Activated naive CD8-positive, alpha-beta T cell treated with anti-CD3 and anti-CD28 coated beads, Interleukin-2, amount 10 ng/mL, durations not matched to agents 7 days and 5 days (primary cell): Measurements from ENCODE around the gene VIP. TPM values are rescaled to one million over a fixed set of nuclear protein-coding genes. Genes with fewer than 3 reads are reported as not detected.

Experiments
- ATAC-seq: fragments of 150-1000 bp; cut with Tn5 transposase; one replicate; pipeline ENCODE4 v1.10.0; 2021; ENCODE audit warnings: low read depth, moderate library complexity
- POLR2A ChIA-PET: fragments of 350-600 bp; sonication (Branson Sonifier 250); formaldehyde crosslinking; loops from one replicate; lab custom pipeline; 2021; ENCODE audit warnings: antibody characterized with exemption; lab: Charles Lee
- DNase-seq: peaks from one replicate; pipeline ENCODE4 v3.0.0; 2021
- H3K27ac Mint-ChIP-seq: one replicate; pipeline ENCODE4 v1.8.0; 2022; ENCODE audit warnings: mild to moderate bottlenecking, mixed read lengths
- H3K27me3 Mint-ChIP-seq: one replicate; pipeline ENCODE4 v1.8.0; 2022; ENCODE audit warnings: mild to moderate bottlenecking, moderate library complexity, mixed read lengths
- H3K36me3 Mint-ChIP-seq: one replicate; pipeline ENCODE4 v1.8.0; 2021; ENCODE audit warnings: mild to moderate bottlenecking, mixed read lengths
- H3K4me1 Mint-ChIP-seq: one replicate; pipeline ENCODE4 v1.8.0; 2021; ENCODE audit warnings: mixed read lengths
- H3K4me3 Mint-ChIP-seq: one replicate; pipeline ENCODE4 v1.8.0; 2022; ENCODE audit warnings: mild to moderate bottlenecking, moderate library complexity, mixed read lengths
- H3K9me3 Mint-ChIP-seq: one replicate; pipeline ENCODE4 v1.8.0; 2021; ENCODE audit warnings: mixed read lengths
- total RNA-seq, 2 experiments: library from RNA; stranded (reverse); gene quantifications; one replicate each; pipeline ENCODE4 v1.2.3, GENCODE V29; 2021

The VIP gene
- total RNA-seq, 2 experiments from 2014 or later, result not detected

DNA sequence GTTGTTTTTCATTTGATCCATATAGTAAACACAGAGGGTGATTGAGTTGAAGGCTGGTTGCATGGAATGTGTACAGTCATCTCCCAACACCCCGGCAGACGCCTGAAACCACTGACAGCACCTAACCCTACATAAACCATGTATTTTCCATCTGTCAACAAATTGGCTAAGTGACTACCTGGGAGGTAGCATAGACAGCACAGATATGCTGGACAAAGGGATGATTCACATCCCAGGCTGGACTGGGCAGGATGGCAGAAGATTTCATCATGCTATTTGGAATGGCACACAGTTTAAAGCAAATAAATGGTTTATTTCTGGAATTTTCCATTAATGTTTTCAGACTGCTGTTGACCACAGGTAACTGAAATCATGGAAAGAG lies 4.4 kb upstream of the VIP start:
- H3K36me3 Mint-ChIP-seq, result no peaks in the 10 kb centered on the region
- H3K27ac Mint-ChIP-seq, result no peak overlapping the region
- POLR2A ChIA-PET, result no interaction called here
- no peaks in the 10 kb centered on the region for H3K4me1 Mint-ChIP-seq
- H3K9me3 Mint-ChIP-seq, result no peaks in the 10 kb centered on the region
- no peak overlapping the region for H3K4me3 Mint-ChIP-seq
- no peak for DNase-seq
- no peaks in the 10 kb centered on the region for H3K27me3 Mint-ChIP-seq
- no peak for ATAC-seq

DNA sequence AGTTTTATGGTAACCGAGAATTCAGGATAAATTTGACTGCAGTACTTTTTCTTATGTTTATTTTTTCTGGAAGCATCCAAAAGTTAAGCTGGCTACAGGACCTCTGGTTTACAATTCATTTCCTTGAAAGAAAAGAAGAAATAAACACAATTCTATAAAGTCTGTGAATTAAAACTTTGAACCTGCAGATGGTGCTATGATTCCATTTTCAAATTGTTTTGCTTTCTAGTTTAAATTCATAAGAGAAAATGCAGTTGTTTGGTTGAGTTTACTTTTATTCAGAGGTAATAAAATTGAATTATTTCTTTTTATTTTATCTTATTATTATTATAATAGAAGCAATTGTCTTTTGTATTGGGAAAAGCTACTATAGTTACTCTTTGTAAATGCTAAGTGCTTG lies 1.8 kb upstream of the VIP start:
- Mint-ChIP-seq H3K27me3 (no peaks in the 10 kb centered on the region), H3K27ac (no peak overlapping the region), H3K4me1 (no peaks in the 10 kb centered on the region), H3K9me3 (no peaks in the 10 kb centered on the region), H3K4me3 (no peak overlapping the region), H3K36me3 (no peaks in the 10 kb centered on the region)
- DNase-seq, result no peak
- no peak for ATAC-seq
- POLR2A ChIA-PET, result no interaction called here

DNA sequence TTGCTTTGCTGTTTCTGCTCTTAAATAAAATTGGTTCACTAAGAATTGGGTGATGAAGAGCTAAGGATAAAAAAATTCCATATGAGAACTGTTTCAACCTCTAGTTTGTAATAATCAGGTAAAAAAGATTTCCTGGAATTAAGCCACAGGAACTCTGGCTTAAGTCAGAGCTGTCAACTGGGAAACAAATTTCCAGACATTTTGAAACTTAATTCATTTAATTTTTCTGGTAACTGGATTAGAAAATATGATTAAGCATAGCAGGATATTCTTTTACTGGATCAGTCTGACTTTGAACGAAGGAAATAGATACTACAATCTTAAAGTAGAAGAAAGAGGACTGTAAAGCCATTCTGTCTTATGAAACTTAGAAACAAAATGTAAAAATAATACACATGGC lies 1.3 kb upstream of the VIP start:
- DNase-seq (no peak), ATAC-seq (no peak)
- H3K9me3 Mint-ChIP-seq, result no peaks in the 10 kb centered on the region
- no peaks in the 10 kb centered on the region for H3K36me3 Mint-ChIP-seq
- no peaks in the 10 kb centered on the region for H3K27me3 Mint-ChIP-seq
- H3K4me3 Mint-ChIP-seq, result no peak overlapping the region
- POLR2A ChIA-PET, result no interaction called here
- no peak overlapping the region for H3K27ac Mint-ChIP-seq
- H3K4me1 Mint-ChIP-seq, result no peaks in the 10 kb centered on the region

DNA sequence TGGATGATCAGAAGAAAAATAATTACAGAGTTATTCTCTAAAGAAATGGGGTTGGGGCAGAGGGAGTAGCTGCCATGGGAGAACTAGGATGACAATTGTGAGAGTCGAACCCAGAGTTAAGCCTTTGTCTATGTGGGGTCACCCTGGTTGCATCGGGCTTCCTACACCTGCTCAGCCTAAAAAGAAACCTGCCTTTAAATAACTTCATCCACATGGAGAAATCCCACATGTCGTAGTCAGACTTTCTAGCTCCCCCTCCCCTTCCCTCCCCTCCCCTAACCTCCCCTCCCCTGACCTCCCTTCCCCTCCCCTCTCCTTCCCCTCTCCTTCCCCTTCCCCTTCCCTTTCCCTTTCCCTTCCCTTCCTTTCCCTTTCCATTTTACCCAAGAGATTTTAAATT lies 14.7 kb downstream of the VIP start:
- H3K36me3 Mint-ChIP-seq, result no peaks in the 10 kb centered on the region
- ATAC-seq (no peak), DNase-seq (no peak)
- H3K4me3 Mint-ChIP-seq, result no peak overlapping the region
- no peaks in the 10 kb centered on the region for H3K9me3 Mint-ChIP-seq
- H3K27me3 Mint-ChIP-seq, result no peaks in the 10 kb centered on the region
- no peak overlapping the region for H3K27ac Mint-ChIP-seq
- POLR2A ChIA-PET, result no interaction called here
- H3K4me1 Mint-ChIP-seq, result no peaks in the 10 kb centered on the region

DNA sequence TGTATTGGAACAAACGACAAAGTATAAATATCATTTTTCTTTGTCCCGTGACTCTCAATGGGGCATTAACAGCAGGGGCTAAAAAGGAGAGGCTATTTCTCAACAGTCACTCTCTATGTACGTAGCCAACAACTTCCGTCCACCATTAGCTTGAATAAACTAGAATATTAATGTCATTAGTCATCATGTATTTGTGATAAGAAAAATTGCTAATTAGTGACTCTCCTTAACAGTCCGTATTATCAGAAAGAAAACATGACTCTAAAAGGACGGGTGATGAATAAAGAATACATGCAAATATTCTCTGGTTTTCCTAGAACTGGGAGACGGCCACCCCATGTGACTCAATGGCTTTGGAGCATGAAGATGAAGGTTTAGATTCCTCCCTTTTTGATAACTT lies 18.6 kb downstream of the VIP start:
- no peaks in the 10 kb centered on the region for H3K9me3 Mint-ChIP-seq
- ATAC-seq (no peak), DNase-seq (no peak)
- H3K36me3 Mint-ChIP-seq, result no peaks in the 10 kb centered on the region
- no peak overlapping the region for H3K4me3 Mint-ChIP-seq
- no peaks in the 10 kb centered on the region for H3K4me1 Mint-ChIP-seq
- no peak overlapping the region for H3K27ac Mint-ChIP-seq
- POLR2A ChIA-PET, result no interaction called here
- H3K27me3 Mint-ChIP-seq, result no peaks in the 10 kb centered on the region

DNA sequence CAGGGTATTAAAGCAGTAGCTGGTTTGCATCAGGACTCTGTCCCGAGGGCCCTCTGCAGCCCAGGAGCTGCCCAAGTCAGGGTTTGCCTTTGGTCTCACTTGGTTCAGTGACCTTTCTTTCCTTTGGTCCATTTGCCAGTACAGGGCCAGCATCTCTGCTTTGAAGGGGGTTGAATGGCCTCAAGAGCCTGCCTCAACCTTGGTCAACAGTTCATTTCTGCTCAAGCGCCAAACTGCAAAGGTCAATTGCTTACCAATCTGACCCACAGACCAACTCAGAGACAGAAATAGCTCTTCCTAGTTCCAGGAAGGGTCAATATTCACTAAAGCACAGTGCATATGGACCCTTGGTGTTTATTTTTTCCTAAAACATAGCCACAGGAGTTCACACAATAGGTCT lies 19.4 kb downstream of the VIP start:
- H3K4me3 Mint-ChIP-seq, result no peak overlapping the region
- POLR2A ChIA-PET, result no interaction called here
- H3K27me3 Mint-ChIP-seq, result no peaks in the 10 kb centered on the region
- H3K9me3 Mint-ChIP-seq, result no peaks in the 10 kb centered on the region
- H3K27ac Mint-ChIP-seq, result no peak overlapping the region
- ATAC-seq (no peak), DNase-seq (no peak)
- H3K36me3 Mint-ChIP-seq, result no peaks in the 10 kb centered on the region
- no peaks in the 10 kb centered on the region for H3K4me1 Mint-ChIP-seq

DNA sequence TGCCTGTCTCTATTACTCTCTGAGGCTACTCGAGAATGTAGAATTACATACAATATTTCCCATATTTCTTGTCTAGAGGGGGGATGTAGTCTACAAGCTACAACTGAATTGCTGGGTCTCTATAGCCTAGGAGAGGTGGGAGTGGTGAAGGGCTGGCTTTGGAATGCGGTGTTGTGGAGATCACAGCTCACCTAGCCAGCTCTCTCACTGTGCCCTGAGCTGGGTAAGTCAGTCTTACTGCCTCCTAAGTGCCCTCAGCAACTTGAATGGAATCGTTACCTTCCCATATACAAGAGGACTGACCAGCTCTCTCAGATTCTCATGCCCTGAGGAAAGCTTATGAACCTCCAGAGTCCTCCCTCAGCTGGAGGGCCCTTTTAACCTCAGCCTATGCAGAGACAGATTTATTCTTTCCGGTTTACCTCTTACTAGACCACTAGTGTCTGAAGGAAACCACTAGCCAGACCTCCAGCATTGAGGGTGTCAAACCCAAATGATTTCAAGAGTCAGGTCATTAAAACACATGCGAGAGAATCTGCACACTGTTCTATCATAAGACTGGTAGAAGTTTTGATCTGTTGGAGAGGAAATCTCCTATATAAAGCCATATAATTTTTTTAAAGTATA lies 20.6 kb downstream of the VIP start:
- Mint-ChIP-seq H3K4me3 (no peak overlapping the region), H3K27me3 (no peaks in the 10 kb centered on the region), H3K27ac (no peak overlapping the region), H3K36me3 (no peaks in the 10 kb centered on the region), H3K4me1 (no peaks in the 10 kb centered on the region), H3K9me3 (no peaks in the 10 kb centered on the region)
- POLR2A ChIA-PET, result no interaction called here
- ATAC-seq (no peak), DNase-seq (no peak)

DNA sequence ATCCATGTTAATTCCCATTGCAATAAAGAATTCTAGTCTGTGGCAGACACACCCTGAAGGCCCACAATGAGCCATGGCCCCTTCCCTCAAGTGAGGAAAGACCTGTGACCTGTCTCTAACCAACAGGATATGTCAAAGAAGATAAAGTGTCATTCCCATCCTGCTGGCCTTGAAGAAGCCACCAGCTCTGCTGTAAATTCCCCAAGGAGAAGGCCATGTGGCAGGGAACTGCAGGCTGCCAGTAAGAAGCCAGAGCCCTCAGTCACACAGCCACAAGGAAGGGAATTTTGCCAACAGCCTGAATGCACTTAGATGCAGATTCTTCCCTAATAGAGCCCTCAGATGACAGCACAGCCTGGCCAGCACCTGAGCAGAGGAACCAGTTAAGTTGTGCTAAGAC lies 24.8 kb downstream of the VIP start:
- ATAC-seq (no peak), DNase-seq (no peak)
- H3K9me3 Mint-ChIP-seq, result no peaks in the 10 kb centered on the region
- no peaks in the 10 kb centered on the region for H3K4me1 Mint-ChIP-seq
- H3K27me3 Mint-ChIP-seq, result no peaks in the 10 kb centered on the region
- POLR2A ChIA-PET, result no interaction called here
- H3K27ac Mint-ChIP-seq, result no peak overlapping the region
- H3K36me3 Mint-ChIP-seq, result no peaks in the 10 kb centered on the region
- H3K4me3 Mint-ChIP-seq, result no peak overlapping the region

DNA sequence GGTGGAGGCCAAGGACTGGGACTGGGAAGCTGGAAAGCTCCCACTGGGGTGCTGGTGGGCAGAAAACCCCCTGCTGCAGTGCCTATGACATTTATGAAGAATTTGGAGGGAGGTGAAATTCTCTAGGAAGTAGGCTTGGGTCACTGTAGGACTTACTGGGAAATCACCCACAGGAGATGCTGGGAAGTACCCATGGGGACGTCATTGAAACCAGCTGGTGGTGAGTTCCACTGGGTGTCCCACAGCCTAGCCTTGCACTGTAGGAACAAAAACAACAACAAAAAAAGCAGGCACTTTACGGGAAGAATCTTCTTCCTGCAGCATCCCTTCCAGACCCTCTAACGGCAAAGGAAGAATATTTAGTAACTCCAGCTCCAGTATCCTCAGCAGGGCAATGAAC lies 26.2 kb downstream of the VIP start:
- DNase-seq (no peak), ATAC-seq (no peak)
- no peak overlapping the region for H3K27ac Mint-ChIP-seq
- POLR2A ChIA-PET, result no interaction called here
- no peaks in the 10 kb centered on the region for H3K4me1 Mint-ChIP-seq
- no peaks in the 10 kb centered on the region for H3K9me3 Mint-ChIP-seq
- H3K36me3 Mint-ChIP-seq, result no peaks in the 10 kb centered on the region
- no peaks in the 10 kb centered on the region for H3K27me3 Mint-ChIP-seq
- no peak overlapping the region for H3K4me3 Mint-ChIP-seq

DNA sequence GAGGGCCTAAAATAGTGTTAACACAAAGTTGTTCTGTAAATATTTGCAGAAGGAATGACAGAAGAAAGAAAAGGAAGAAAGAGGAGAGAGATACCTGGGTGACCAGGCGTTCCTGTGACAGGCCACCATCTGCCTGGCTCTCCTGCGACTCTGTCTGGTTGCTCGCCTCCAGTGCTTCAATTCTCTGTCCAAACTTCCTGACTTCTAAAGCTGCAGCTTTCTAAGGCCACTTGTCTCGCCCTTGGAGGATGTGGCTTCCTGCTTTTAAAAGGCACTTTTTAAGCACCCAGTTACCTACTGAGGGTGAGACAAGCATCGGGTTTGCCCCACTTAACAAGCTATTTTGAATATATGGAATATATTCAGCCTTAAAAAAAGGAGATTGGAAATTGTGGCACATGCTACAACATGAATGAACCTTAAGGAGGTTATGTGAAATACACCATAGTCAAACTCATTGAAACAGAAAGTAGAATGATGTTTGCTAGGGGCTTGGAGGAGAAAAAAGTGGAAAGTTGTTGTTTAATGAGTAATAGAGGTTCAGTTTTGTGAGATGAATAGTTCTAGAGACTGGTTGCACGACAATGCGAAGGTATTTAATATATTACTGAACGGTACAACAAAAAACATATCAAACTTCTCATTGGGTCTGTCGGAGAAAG lies 32.8 kb downstream of the VIP start:
- no peaks in the 10 kb centered on the region for H3K9me3 Mint-ChIP-seq
- DNase-seq (no peak), ATAC-seq (no peak)
- H3K27me3 Mint-ChIP-seq, result no peaks in the 10 kb centered on the region
- no peak overlapping the region for H3K27ac Mint-ChIP-seq
- POLR2A ChIA-PET, result no interaction called here
- no peaks in the 10 kb centered on the region for H3K36me3 Mint-ChIP-seq
- H3K4me1 Mint-ChIP-seq, result no peaks in the 10 kb centered on the region
- H3K4me3 Mint-ChIP-seq, result no peak overlapping the region

DNA sequence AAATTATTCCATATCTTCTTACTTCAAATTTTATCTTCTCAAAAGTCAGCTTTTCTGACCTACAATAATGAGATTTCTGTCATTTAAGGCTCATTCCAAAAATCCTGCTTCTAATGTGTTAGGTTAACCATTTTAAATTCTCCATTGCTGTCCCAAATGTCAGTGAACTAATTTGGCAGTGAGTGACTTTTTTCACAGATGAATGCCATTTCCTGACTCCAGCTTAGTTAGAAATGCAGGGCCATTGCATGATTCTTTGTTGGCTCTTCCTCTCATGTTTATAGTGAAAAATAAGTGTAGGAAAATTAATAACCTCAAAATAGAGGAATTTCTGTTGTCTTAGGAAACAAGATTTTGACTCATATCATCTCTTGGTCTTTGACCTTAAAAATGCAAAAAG lies 44.1 kb downstream of the VIP start:
- POLR2A ChIA-PET, result no interaction called here
- H3K27me3 Mint-ChIP-seq, result no peaks in the 10 kb centered on the region
- H3K4me3 Mint-ChIP-seq, result no peak overlapping the region
- H3K4me1 Mint-ChIP-seq, result no peaks in the 10 kb centered on the region
- ATAC-seq (no peak), DNase-seq (no peak)
- H3K36me3 Mint-ChIP-seq, result no peaks in the 10 kb centered on the region
- H3K9me3 Mint-ChIP-seq, result no peaks in the 10 kb centered on the region
- no peak overlapping the region for H3K27ac Mint-ChIP-seq

DNA sequence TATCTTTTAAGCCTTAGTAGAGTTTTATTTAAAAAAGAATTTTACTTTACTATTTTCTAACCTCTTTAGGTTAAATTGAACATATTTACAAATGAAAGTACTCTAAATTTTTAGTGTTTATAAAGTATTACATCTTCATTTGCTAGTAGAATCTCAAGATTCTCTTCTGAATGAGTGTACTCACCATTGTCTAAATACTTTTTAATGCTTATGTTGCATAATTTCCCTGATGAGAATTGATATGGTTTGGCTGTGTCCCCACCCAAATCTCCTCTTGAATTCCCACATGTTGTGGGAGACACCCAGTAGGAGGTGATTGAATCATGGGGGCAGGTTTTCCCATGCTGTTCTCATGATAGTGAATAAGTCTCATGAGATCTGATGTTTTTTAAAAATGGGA lies 53.6 kb downstream of the VIP start:
- Mint-ChIP-seq H3K27me3 (no peaks in the 10 kb centered on the region), H3K36me3 (no peaks in the 10 kb centered on the region), H3K27ac (no peak overlapping the region), H3K4me1 (no peaks in the 10 kb centered on the region), H3K9me3 (no peaks in the 10 kb centered on the region), H3K4me3 (no peak overlapping the region)
- POLR2A ChIA-PET, result no interaction called here
- DNase-seq (no peak), ATAC-seq (no peak)
